Activated CD4-positive, alpha-beta T cell treated with anti-CD3 and anti-CD28 coated beads for 36 hours (primary cell): ENCODE measurements around the gene PLEKHG4B. TPM values are rescaled to one million over a fixed set of nuclear protein-coding genes. Genes with fewer than 3 reads are reported as not detected.
"Not testable (repeated sequence)": the region's sequence is repeated elsewhere in the genome, so short reads cannot be mapped to it uniquely, and the experiment has no call there.

Source experiments
- ATAC-seq: fragments of 200-7000 bp; cut with Tn5 transposase; one replicate; pipeline ENCODE4 v1.10.0; 2021; ENCODE audit warnings: mild to moderate bottlenecking, moderate library complexity
- CTCF ChIA-PET: fragments of 350-600 bp; sonication (Branson Sonifier 250); formaldehyde crosslinking; loops from one replicate; lab custom pipeline; 2021; ENCODE audit warnings: antibody characterized with exemption; lab: Charles Lee
- POLR2A ChIA-PET: fragments of 350-600 bp; sonication (Branson Sonifier 250); formaldehyde crosslinking; loops from one replicate; lab custom pipeline; 2021; ENCODE audit warnings: antibody characterized with exemption, inconsistent platforms; lab: Charles Lee
- DNase-seq: peaks from one replicate; pipeline ENCODE4 v3.0.0-alpha.2; 2020
- H3K27ac Mint-ChIP-seq: one replicate; pipeline ENCODE4 v1.8.0; 2021; ENCODE audit warnings: mixed read lengths
- H3K27me3 Mint-ChIP-seq: one replicate; pipeline ENCODE4 v1.8.0; 2021; ENCODE audit warnings: mixed read lengths
- H3K36me3 Mint-ChIP-seq: one replicate; pipeline ENCODE4 v1.8.0; 2021; ENCODE audit warnings: low read depth, mixed read lengths
- H3K4me1 Mint-ChIP-seq: one replicate; pipeline ENCODE4 v1.8.0; 2021; ENCODE audit warnings: mixed read lengths
- H3K4me3 Mint-ChIP-seq: one replicate; pipeline ENCODE4 v1.8.0; 2021; ENCODE audit warnings: mild to moderate bottlenecking, moderate library complexity, mixed read lengths
- H3K9me3 Mint-ChIP-seq: one replicate; pipeline ENCODE4 v1.8.0; 2021; ENCODE audit warnings: low read depth, mixed read lengths
- intact Hi-C, 2 experiments: fragments of 100-400 bp; cut with DNase I in 1 of 2; cut with micrococcal nuclease in 1 of 2; formaldehyde crosslinking; loops; one replicate each; pipeline versions ENCODE4 v1.14.2 to v1.15.1; 2022 to 2024; cut with DNase I, micrococcal nuclease
- total RNA-seq, 2 experiments: library from RNA; stranded (reverse); gene quantifications; one replicate each; pipeline ENCODE4 v1.2.3, GENCODE V29; 2021

The PLEKHG4B gene
- total RNA-seq, 2 experiments from 2014 or later = 0.23 to 0.25 TPM

GRCh38 chr5:102411-103043, 10.6 kb downstream of the PLEKHG4B start:
- Mint-ChIP-seq H3K36me3 (no peaks in the 10 kb centered on the region), H3K27ac (no peak overlapping the region), H3K4me3 (no peak overlapping the region), H3K4me1 (no peaks in the 10 kb centered on the region), H3K9me3 (no peaks in the 10 kb centered on the region), H3K27me3 (peaks cover 10% of the 10 kb centered on the region)
- DNase-seq (no peak), ATAC-seq (no peak)
- ChIA-PET POLR2A (no interaction called here), CTCF (no interaction called here)
- intact Hi-C loops = no loop called here

DNA sequence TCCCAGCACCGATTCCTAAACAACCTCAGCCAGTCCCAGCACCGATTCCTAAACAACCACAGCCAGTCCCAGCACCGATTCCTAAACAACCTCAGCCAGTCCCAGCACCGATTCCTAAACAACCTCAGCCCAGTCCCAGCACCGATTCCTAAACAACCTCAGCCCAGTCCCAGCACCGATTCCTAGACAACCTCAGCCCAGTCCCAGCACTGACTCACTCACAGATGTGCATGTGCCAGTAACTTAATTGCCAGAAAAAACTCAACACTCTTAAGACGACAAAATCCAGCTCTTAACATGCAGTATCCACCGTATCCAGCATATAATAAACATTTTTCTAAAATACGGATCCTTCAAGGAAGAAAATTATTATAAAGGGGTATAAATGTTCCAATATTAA, 12.1 kb downstream of the PLEKHG4B start:
- H3K4me3 Mint-ChIP-seq, H3K27me3 Mint-ChIP-seq, H3K36me3 Mint-ChIP-seq, DNase-seq, POLR2A ChIA-PET, H3K9me3 Mint-ChIP-seq, H3K27ac Mint-ChIP-seq, intact Hi-C loops, ATAC-seq, H3K4me1 Mint-ChIP-seq: not testable (repeated sequence)
- CTCF ChIA-PET = interaction anchor here (0.5 kb wide), 1 partner anchor 347 kb away, joined by 3 read pairs; no protein-coding TSS in a partner anchor

GRCh38 chr5:104778-105296, 12.9 kb downstream of the PLEKHG4B start:
- Mint-ChIP-seq H3K4me3 (no peak overlapping the region), H3K27me3 (peaks cover 3% of the 10 kb centered on the region), H3K36me3 (no peaks in the 10 kb centered on the region), H3K4me1 (no peaks in the 10 kb centered on the region), H3K9me3 (no peaks in the 10 kb centered on the region), H3K27ac (no peak overlapping the region)
- no peak for ATAC-seq
- ChIA-PET CTCF (no interaction called here), POLR2A (no interaction called here)
- intact Hi-C loops = no loop called here
- DNase-seq = no peak

- intact Hi-C loops = no loop called here
- no peaks in the 10 kb centered on the region for H3K9me3 Mint-ChIP-seq
These were observed 13.6 kb downstream of the PLEKHG4B start for GRCh38 chr5:105504-106070.

DNA sequence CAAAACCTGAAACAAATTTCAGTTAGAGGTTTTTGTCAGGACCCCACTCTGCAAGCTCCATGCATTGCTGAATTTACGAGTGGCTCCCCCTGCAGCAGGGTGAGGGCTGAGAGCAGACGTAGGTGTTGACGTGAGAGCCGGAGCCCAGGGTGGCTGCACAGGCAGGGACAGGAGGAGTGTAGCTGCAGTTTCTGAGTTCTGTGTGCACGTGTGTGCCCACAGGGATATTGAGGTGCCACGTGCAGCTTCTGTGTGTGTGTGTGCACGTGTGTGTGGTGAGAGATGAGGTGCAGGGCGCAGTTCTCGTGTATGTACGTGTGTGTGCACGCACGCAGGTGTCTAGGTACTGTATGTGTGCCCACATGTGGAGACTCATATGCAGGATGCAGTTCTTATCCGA, 14.6 kb downstream of the PLEKHG4B start:
- H3K4me1 Mint-ChIP-seq = no peaks in the 10 kb centered on the region
- no peak overlapping the region for H3K27ac Mint-ChIP-seq
- H3K36me3 Mint-ChIP-seq = no peaks in the 10 kb centered on the region
- intact Hi-C loops = no loop called here
- DNase-seq = no peak
- POLR2A ChIA-PET = no interaction called here
- no peaks in the 10 kb centered on the region for H3K9me3 Mint-ChIP-seq
- H3K27me3 Mint-ChIP-seq = peaks cover 2% of the 10 kb centered on the region
- ATAC-seq = no peak
- H3K4me3 Mint-ChIP-seq = no peak overlapping the region
- CTCF ChIA-PET = no interaction called here

More at GRCh38 chr5:105504-106070, 13.6 kb downstream of the PLEKHG4B start:
- no peak for DNase-seq
- Mint-ChIP-seq H3K4me1 (no peaks in the 10 kb centered on the region), H3K4me3 (no peak overlapping the region), H3K36me3 (no peaks in the 10 kb centered on the region), H3K27ac (no peak overlapping the region), H3K27me3 (peaks cover 2% of the 10 kb centered on the region)
- ATAC-seq = no peak
- POLR2A ChIA-PET = no interaction called here
- CTCF ChIA-PET = no interaction called here

DNA sequence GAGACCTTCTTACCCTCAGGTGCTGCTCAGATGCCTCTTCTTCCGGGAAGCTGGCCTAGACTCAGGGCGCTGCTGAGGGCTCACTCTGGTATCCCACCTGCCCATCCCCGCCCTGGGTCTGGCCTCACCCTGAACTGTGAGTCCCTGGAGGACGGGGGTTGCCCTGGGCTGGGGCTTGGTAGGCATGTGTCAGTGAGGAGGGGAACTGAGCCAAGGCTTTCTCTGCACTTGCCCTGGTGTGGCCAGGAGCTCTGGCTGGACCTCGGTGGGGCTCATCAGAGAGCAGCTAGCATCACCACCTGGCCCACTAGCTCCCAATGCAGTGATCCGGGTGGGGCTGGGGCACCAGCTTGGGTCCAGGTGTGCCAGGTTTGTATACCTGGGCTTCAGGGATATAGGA, 15.6 kb downstream of the PLEKHG4B start:
- H3K9me3 Mint-ChIP-seq = no peaks in the 10 kb centered on the region
- H3K4me1 Mint-ChIP-seq = no peaks in the 10 kb centered on the region
- H3K4me3 Mint-ChIP-seq = no peak overlapping the region
- intact Hi-C loops = no loop called here
- peaks cover 2% of the 10 kb centered on the region for H3K27me3 Mint-ChIP-seq
- no peak overlapping the region for H3K27ac Mint-ChIP-seq
- ChIA-PET CTCF (no interaction called here), POLR2A (no interaction called here)
- no peak for DNase-seq
- no peak for ATAC-seq
- H3K36me3 Mint-ChIP-seq = no peaks in the 10 kb centered on the region

DNA sequence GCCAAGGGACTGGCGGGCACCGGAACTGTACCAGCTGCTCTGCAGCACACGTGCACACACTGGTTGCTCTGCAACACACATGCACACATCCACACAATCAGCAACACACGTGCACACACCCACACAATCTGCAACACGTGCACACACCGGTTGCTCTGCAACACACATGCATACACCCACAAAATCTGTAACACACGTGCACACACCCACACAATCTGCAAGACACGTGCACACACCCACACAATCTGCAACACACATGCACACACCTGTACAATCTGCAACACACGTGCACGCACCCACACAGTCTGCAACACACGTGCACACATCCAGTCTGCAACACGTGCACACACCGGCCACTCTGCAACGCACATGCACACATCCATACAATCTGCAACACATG, 17.9 kb downstream of the PLEKHG4B start:
- ChIA-PET CTCF (no interaction called here), POLR2A (no interaction called here)
- intact Hi-C loops = no loop called here
- DNase-seq (no peak), ATAC-seq (no peak)
- Mint-ChIP-seq H3K27me3 (no peaks in the 10 kb centered on the region), H3K27ac (no peak overlapping the region), H3K9me3 (no peaks in the 10 kb centered on the region), H3K4me1 (no peaks in the 10 kb centered on the region), H3K4me3 (no peak overlapping the region), H3K36me3 (no peaks in the 10 kb centered on the region)

DNA sequence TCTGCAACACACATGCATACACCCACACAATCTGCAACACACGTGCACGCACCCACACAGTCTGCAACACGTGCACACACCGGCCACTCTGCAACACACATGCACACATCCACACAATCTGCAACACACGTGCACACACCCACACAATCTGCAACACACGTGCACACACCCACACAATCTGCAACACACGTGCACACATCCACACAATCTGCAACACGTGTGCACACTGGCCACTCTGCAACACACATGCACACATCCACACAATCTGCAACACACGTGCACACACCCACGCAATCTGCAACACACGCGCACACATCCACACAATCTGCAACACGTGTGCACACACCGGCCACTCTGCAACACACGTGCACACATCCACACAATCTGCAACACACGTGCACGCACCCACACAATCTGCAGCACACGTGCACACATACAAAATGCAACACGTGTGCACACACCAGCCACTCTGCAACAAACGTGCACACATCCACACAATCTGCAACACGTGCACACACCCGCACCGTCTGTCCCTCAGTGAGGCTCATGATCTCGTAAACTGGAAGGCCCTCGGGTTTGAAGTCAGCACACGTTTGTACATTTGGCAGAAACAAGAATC, 18.4 kb downstream of the PLEKHG4B start:
- H3K36me3 Mint-ChIP-seq = no peaks in the 10 kb centered on the region
- intact Hi-C loops = no loop called here
- CTCF ChIA-PET = no interaction called here
- H3K4me3 Mint-ChIP-seq = no peak overlapping the region
- H3K27me3 Mint-ChIP-seq = no peaks in the 10 kb centered on the region
- DNase-seq (no peak), ATAC-seq (no peak)
- H3K27ac Mint-ChIP-seq = no peak overlapping the region
- H3K4me1 Mint-ChIP-seq = no peaks in the 10 kb centered on the region
- no peaks in the 10 kb centered on the region for H3K9me3 Mint-ChIP-seq
- POLR2A ChIA-PET = no interaction called here

- DNase-seq (no peak), ATAC-seq (no peak)
- intact Hi-C loops = no loop called here
- Mint-ChIP-seq H3K4me1 (no peaks in the 10 kb centered on the region), H3K27me3 (no peaks in the 10 kb centered on the region), H3K36me3 (no peaks in the 10 kb centered on the region), H3K9me3 (no peaks in the 10 kb centered on the region), H3K27ac (no peak overlapping the region), H3K4me3 (no peak overlapping the region)
- ChIA-PET CTCF (no interaction called here), POLR2A (no interaction called here)
These were observed 19.2 kb downstream of the PLEKHG4B start for GRCh38 chr5:111171-111570.

DNA sequence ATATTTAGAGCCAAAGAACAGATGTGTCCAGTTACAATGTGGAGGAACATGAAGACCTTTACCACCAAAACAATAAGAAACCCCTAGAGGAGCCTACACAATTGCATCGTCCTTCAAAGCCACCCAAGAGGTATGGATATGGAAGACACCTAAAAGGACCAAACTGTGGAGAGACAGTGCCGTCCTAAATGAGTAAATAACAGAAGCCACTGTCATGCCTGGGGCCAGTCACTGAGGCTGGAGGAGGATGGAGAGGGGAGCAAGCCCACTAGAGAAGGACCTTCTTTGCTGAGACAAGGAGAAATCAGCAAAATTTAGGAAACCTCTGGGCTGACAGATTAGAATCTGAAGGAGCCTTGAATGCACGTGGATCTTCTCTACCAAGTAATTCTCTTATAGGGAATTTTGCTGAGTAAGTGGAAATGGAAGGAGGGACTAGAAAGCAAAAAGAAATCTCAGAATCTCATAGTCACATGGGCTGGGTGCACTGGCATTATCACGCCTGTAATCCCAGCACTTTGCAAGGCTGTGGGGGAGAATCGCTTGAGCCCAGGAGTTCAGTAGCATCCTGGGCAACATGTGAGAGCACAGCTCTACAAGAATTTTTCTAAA, 27.6 kb downstream of the PLEKHG4B start:
- intact Hi-C loops = no loop called here
- Mint-ChIP-seq H3K36me3 (no peaks in the 10 kb centered on the region), H3K27me3 (peaks cover 11% of the 10 kb centered on the region), H3K4me3 (no peak overlapping the region), H3K9me3 (peaks cover 16% of the 10 kb centered on the region), H3K27ac (no peak overlapping the region), H3K4me1 (no peaks in the 10 kb centered on the region)
- ATAC-seq = no peak
- ChIA-PET POLR2A (no interaction called here), CTCF (no interaction called here)
- DNase-seq = no peak

- DNase-seq = no peak
- Mint-ChIP-seq H3K9me3 (peaks cover 23% of the 10 kb centered on the region), H3K4me1 (no peaks in the 10 kb centered on the region), H3K27ac (no peak overlapping the region), H3K27me3 (peaks cover 13% of the 10 kb centered on the region), H3K4me3 (no peak overlapping the region), H3K36me3 (no peaks in the 10 kb centered on the region)
- intact Hi-C loops = no loop called here
- CTCF ChIA-PET = no interaction called here
- POLR2A ChIA-PET = no interaction called here
- ATAC-seq = no peak
These were observed 29.5 kb downstream of the PLEKHG4B start for GRCh38 chr5:121432-121831.

GRCh38 chr5:125815-126214, 33.8 kb downstream of the PLEKHG4B start:
- no peaks in the 10 kb centered on the region for H3K4me1 Mint-ChIP-seq
- H3K9me3 Mint-ChIP-seq = peaks cover 27% of the 10 kb centered on the region
- no peak overlapping the region for H3K4me3 Mint-ChIP-seq
- ATAC-seq (no peak), DNase-seq (no peak)
- H3K27ac Mint-ChIP-seq = no peak overlapping the region
- intact Hi-C loops = no loop called here
- no peaks in the 10 kb centered on the region for H3K36me3 Mint-ChIP-seq
- ChIA-PET CTCF (interaction anchor here (1.7 kb wide), 1 partner anchor 12 kb away, joined by 4 read pairs; no protein-coding TSS in a partner anchor), POLR2A (no interaction called here)
- peaks cover 7% of the 10 kb centered on the region for H3K27me3 Mint-ChIP-seq
